ENCODE data around the gene CACNA1C. TPM values are rescaled to one million over a fixed set of nuclear protein-coding genes. Genes with fewer than 3 reads are reported as not detected.

Gene CACNA1C
- total RNA-seq, 2 donors from 2014 or later = 8.1 to 18.2 TPM

- Histone ChIP-seq H3K27ac (no peak overlapping the region), H3K9me3 (no peaks in the 10 kb centered on the region), H3K27me3 (replicated peaks; ENCODE audit: insufficient read depth) (no peaks in the 10 kb centered on the region), H3K36me3 (no peaks in the 10 kb centered on the region), H3K4me3 (no peak overlapping the region), H3K4me1 (replicated peaks) (no peaks in the 10 kb centered on the region)
- TF ChIP-seq CTCF (IDR thresholded peaks at IDR 0.05) (no peak), POLR2AphosphoS5 (IDR thresholded peaks at IDR 0.05) (peak; percentile 38), POLR2A (IDR thresholded peaks at IDR 0.05) (no peak)
- 58% methylated on average over 12 of the region's 12 CpGs for WGBS
- intact Hi-C loops (cut with DNase I) = no loop called here
- no peak for DNase-seq (ENCODE audit: low spot score)
Measured at GRCh38 chr12:2613326-2614073, 560.7 kb downstream of the CACNA1C start.

GRCh38 chr12:2614341-2614740 is 561.6 kb downstream of the CACNA1C start:
- intact Hi-C loops (cut with DNase I) = no loop called here
- DNase-seq (ENCODE audit: low spot score) = no peak
- TF ChIP-seq CTCF (IDR thresholded peaks at IDR 0.05) = no peak
- TF ChIP-seq POLR2AphosphoS5 (IDR thresholded peaks at IDR 0.05) = no peak
- TF ChIP-seq POLR2A (IDR thresholded peaks at IDR 0.05) = no peak
- Histone ChIP-seq H3K4me1 (replicated peaks) (no peaks in the 10 kb centered on the region), H3K27me3 (replicated peaks; ENCODE audit: insufficient read depth) (no peaks in the 10 kb centered on the region), H3K27ac (no peak overlapping the region), H3K9me3 (no peaks in the 10 kb centered on the region), H3K4me3 (no peak overlapping the region), H3K36me3 (no peaks in the 10 kb centered on the region)

- Histone ChIP-seq H3K4me3 (no peak overlapping the region), H3K4me1 (replicated peaks) (no peaks in the 10 kb centered on the region), H3K27ac (no peak overlapping the region), H3K27me3 (replicated peaks; ENCODE audit: insufficient read depth) (no peaks in the 10 kb centered on the region), H3K9me3 (no peaks in the 10 kb centered on the region), H3K36me3 (no peaks in the 10 kb centered on the region)
- intact Hi-C loops (cut with DNase I) = no loop called here
- DNase-seq (ENCODE audit: low spot score) = no peak
- TF ChIP-seq CTCF (IDR thresholded peaks at IDR 0.05) (no peak), POLR2A (IDR thresholded peaks at IDR 0.05) (no peak), POLR2AphosphoS5 (IDR thresholded peaks at IDR 0.05) (no peak)
- 69% methylated on average over 14 of the region's 14 CpGs for WGBS
Measured at GRCh38 chr12:2615665-2616402, 563.0 kb downstream of the CACNA1C start.

GRCh38 chr12:2616763-2617162 is 564.0 kb downstream of the CACNA1C start:
- H3K9me3 ChIP-seq = no peaks in the 10 kb centered on the region
- DNase-seq (ENCODE audit: low spot score) = no peak
- no peaks in the 10 kb centered on the region for H3K36me3 ChIP-seq
- 83% methylated on average over 10 of the region's 10 CpGs for WGBS
- TF ChIP-seq POLR2AphosphoS5 (IDR thresholded peaks at IDR 0.05) (no peak), CTCF (IDR thresholded peaks at IDR 0.05) (no peak), POLR2A (IDR thresholded peaks at IDR 0.05) (no peak)
- no peaks in the 10 kb centered on the region for H3K27me3 ChIP-seq (replicated peaks; ENCODE audit: insufficient read depth)
- intact Hi-C loops (cut with DNase I) = no loop called here
- H3K4me1 ChIP-seq (replicated peaks) = no peaks in the 10 kb centered on the region
- no peak overlapping the region for H3K4me3 ChIP-seq
- H3K27ac ChIP-seq = no peak overlapping the region
